ENCODE results near the gene CALML6.

- no peak for TF ChIP-seq EZH2phosphoT487 (IDR thresholded peaks at IDR 0.05; ENCODE audit: low read length)
- TF ChIP-seq CTCF (IDR thresholded peaks at IDR 0.05; ENCODE audit: low read length): no peak
- TF ChIP-seq EZH2 (optimal IDR thresholded peaks at IDR 0.05; ENCODE audit: low read depth, low read length): no peak
These were observed 35.1 kb upstream of the CALML6 start for GRCh38 chr1:1879942-1880341.

All from MM.1S (cell line).